GM18517 (cell line): ENCODE data around the gene PATZ1.

ENCODE experiments used
- ATAC-seq: cut with Tn5 transposase; IDR thresholded peaks from one replicate; pipeline ENCODE4 v1.9.1; 2021; ENCODE audit warnings: mild to moderate bottlenecking, moderate library complexity; ENCODE audit not compliant: unreplicated experiment

PATZ1 gene

GRCh38 chr22:31284281-31285155, 61.6 kb downstream of the PATZ1 start:
- no peak for ATAC-seq

- no peak for ATAC-seq
Observed at GRCh38 chr22:31282748-31283468, 63.2 kb downstream of the PATZ1 start.

- ATAC-seq, result no peak
Observed at GRCh38 chr22:31281733-31282132, 64.4 kb downstream of the PATZ1 start.

DNA sequence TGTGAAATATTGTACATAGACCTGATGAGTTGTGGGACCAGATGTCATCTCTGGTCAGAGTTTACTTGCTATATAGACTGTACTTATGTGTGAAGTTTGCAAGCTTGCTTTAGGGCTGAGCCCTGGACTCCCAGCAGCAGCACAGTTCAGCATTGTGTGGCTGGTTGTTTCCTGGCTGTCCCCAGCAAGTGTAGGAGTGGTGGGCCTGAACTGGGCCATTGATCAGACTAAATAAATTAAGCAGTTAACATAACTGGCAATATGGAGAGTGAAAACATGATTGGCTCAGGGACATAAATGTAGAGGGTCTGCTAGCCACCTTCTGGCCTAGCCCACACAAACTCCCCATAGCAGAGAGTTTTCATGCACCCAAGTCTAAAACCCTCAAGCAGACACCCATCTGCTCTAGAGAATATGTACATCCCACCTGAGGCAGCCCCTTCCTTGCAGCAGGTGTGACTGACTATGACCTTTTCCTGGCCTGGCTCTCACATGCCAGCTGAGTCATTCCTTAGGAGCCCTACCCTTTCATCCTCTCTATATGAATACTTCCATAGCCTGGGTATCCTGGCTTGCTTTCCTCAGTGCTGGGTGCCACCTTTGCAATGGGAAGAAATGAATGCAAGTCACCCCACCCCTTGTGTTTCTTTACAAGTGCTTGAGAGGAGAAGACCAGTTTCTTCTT, 66.2 kb downstream of the PATZ1 start:
- ATAC-seq, result no peak

- no peak for ATAC-seq
Observed at GRCh38 chr22:31279327-31279669, 66.8 kb downstream of the PATZ1 start.

DNA sequence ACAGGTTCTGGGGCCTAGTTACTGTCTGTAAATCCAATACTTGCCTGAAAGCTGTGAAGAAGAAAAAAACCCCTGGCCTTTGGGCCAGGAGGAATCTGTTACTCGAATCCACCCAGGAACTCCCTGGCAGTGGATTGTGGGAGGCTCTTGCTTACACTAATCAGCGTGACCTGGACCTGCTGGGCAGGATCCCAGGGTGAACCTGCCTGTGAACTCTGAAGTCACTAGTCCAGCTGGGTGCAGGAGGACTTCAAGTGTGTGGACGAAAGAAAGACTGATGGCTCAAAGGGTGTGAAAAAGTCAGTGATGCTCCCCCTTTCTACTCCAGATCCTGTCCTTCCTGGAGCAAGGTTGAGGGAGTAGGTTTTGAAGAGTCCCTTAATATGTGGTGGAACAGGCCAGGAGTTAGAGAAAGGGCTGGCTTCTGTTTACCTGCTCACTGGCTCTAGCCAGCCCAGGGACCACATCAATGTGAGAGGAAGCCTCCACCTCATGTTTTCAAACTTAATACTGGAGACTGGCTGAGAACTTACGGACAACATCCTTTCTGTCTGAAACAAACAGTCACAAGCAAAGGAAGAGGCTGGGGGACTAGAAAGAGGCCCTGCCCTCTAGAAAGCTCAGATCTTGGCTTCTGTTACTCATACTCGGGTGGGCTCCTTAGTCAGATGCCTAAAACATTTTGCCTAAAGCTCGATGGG, 67.4 kb downstream of the PATZ1 start:
- no peak for ATAC-seq

- no peak for ATAC-seq
Observed at GRCh38 chr22:31278151-31278621, 68.0 kb downstream of the PATZ1 start.

GRCh38 chr22:31277741-31278140, 68.4 kb downstream of the PATZ1 start:
- no peak for ATAC-seq

DNA sequence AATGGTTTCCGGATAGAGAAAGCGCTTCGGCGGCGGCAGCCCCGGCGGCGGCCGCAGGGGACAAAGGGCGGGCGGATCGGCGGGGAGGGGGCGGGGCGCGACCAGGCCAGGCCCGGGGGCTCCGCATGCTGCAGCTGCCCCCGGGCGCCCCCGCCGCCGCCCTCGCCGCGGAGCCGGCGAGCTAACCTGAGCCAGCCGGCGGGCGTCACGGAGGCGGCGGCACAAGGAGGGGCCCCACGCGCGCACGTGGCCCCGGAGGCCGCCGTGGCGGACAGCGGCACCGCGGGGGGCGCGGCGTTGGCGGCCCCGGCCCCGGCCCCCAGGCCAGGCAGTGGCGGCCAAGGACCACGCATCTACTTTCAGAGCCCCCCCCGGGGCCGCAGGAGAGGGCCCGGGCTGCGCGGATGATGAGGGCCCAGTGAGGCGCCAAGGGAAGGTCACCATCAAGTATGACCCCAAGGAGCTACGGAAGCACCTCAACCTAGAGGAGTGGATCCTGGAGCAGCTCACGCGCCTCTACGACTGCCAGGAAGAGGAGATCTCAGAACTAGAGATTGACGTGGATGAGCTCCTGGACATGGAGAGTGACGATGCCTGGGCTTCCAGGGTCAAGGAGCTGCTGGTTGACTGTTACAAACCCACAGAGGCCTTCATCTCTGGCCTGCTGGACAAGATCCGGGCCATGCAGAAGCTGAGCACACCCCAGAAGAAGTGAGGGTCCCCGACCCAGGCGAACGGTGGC, 69.5 kb downstream of the PATZ1 start:
- no peak for ATAC-seq
